ENCODE results near the gene IRAK1.

GRCh38 chrX:154027986-154028385, 8.3 kb upstream of the IRAK1 start:
- TF ChIP-seq CTCF (IDR thresholded peaks at IDR 0.05) (no peak), POLR2A (IDR thresholded peaks at IDR 0.05) (no peak)

Measured in esophagus squamous epithelium (tissue), 4 donors.